GM18498 (cell line): ENCODE results near the gene SCLY.
"Not testable (repeated sequence)": the region's sequence is repeated elsewhere in the genome, so short reads cannot be mapped to it uniquely, and the experiment has no call there.

Experiments
- ATAC-seq: cut with Tn5 transposase; IDR thresholded peaks from one replicate; pipeline ENCODE4 v1.9.1; 2021; ENCODE audit warnings: mild to moderate bottlenecking, moderate library complexity; ENCODE audit not compliant: unreplicated experiment

The SCLY gene

GRCh38 chr2:238039985-238040384 lies 20.8 kb upstream of the SCLY start:
- ATAC-seq = no peak

- ATAC-seq = no peak
Measured at GRCh38 chr2:238040918-238041317, 19.9 kb upstream of the SCLY start.

GRCh38 chr2:238042090-238042489 lies 18.7 kb upstream of the SCLY start:
- no peak for ATAC-seq

GRCh38 chr2:238042849-238043584 lies 17.8 kb upstream of the SCLY start:
- ATAC-seq = no peak

- no peak for ATAC-seq
Measured at GRCh38 chr2:238043851-238044250, 16.9 kb upstream of the SCLY start.

- no peak for ATAC-seq
Measured at GRCh38 chr2:238045575-238045974, 15.2 kb upstream of the SCLY start.

GRCh38 chr2:238046725-238047270 lies 14.0 kb upstream of the SCLY start:
- no peak for ATAC-seq

GRCh38 chr2:238053191-238053776 lies 7.5 kb upstream of the SCLY start:
- ATAC-seq = no peak

- no peak for ATAC-seq
Measured at GRCh38 chr2:238055841-238056240, 5.0 kb upstream of the SCLY start.

GRCh38 chr2:238057696-238058575 lies 2.9 kb upstream of the SCLY start:
- not testable (repeated sequence) for ATAC-seq

- ATAC-seq = no peak
Measured at GRCh38 chr2:238059505-238059904, 1.3 kb upstream of the SCLY start.

- ATAC-seq = no peak
Measured at GRCh38 chr2:238060096-238060541, 682 bp upstream of the SCLY start.

GRCh38 chr2:238061315-238062202 lies 758 bp downstream of the SCLY start:
- peak; percentile 24 for ATAC-seq

- ATAC-seq = no peak
Measured at GRCh38 chr2:238063414-238064189, 2.8 kb downstream of the SCLY start.

- no peak for ATAC-seq
Measured at GRCh38 chr2:238064376-238064775, 3.6 kb downstream of the SCLY start.

GRCh38 chr2:238065071-238065846 lies 4.5 kb downstream of the SCLY start:
- no peak for ATAC-seq

- no peak for ATAC-seq
Measured at GRCh38 chr2:238066218-238066617, 5.4 kb downstream of the SCLY start.

GRCh38 chr2:238066718-238067117 lies 5.9 kb downstream of the SCLY start:
- not testable (repeated sequence) for ATAC-seq

GRCh38 chr2:238067939-238068338 lies 7.1 kb downstream of the SCLY start:
- ATAC-seq = no peak
